RWPE1 (cell line): ENCODE measurements around the gene PRICKLE3.

ENCODE experiments used
- CTCF ChIA-PET: fragments of 350-600 bp; sonication (Branson Sonifier 250); formaldehyde crosslinking; extraction: SDS; loops from one replicate; lab custom pipeline; 2021; lab: Yijun Ruan, JAX
- POLR2A ChIA-PET: fragments of 400-600 bp; formaldehyde crosslinking; extraction: SDS; loops from one replicate; lab custom pipeline; 2020; ENCODE audit warnings: antibody characterized with exemption; ENCODE audit not compliant: low non-redundant PET; lab: Yijun Ruan, JAX
- DNase-seq: peaks from one replicate; pipeline ENCODE4 v3.0.0; 2012; ENCODE audit warnings: low spot score
- H3K27ac ChIP-seq: fragments of 450-650 bp; 2 replicates; pipeline ENCODE4 v1.5.1; 2017
- CTCF ChIP-seq: fragments of 450-650 bp; conservative IDR thresholded peaks from 2 replicates; pipeline ENCODE4 v1.5.1; 2017; ENCODE audit warnings: low read depth, mild to moderate bottlenecking

The PRICKLE3 gene

GRCh38 chrX:49199906-49200771, 14.0 kb upstream of the PRICKLE3 start, which contains the start of gene SYP:
SYP (minus strand) TSS chrX:49200193; CDS start chrX:49200186, 7 bp downstream.
- ChIA-PET CTCF (interaction anchor here (0.7 kb wide), 1 partner anchor 32 kb away, joined by 3 read pairs; no protein-coding TSS in a partner anchor), POLR2A (no interaction called here)
- H3K27ac ChIP-seq, result no peak within 1 kb of the TSS
- peak; percentile 89 for DNase-seq
- no peak for TF ChIP-seq CTCF

- ChIA-PET CTCF (interaction anchor here (0.7 kb wide), 1 partner anchor 33 kb away, joined by 3 read pairs; no protein-coding TSS in a partner anchor), POLR2A (no interaction called here)
- no peak for DNase-seq
- H3K27ac ChIP-seq, result no peak overlapping the region
- TF ChIP-seq CTCF, result no peak
Observed at GRCh38 chrX:49199315-49199595, 13.1 kb upstream of the PRICKLE3 start.

- TF ChIP-seq CTCF, result no peak
- H3K27ac ChIP-seq, result no peak overlapping the region
- no peak for DNase-seq
- ChIA-PET POLR2A (no interaction called here), CTCF (no interaction called here)
Observed at GRCh38 chrX:49198540-49199314, 12.6 kb upstream of the PRICKLE3 start.

GRCh38 chrX:49197543-49198087, 11.4 kb upstream of the PRICKLE3 start:
- ChIA-PET CTCF (interaction anchor here (0.6 kb wide), 1 partner anchor 78 kb away, joined by 3 read pairs; no protein-coding TSS in a partner anchor), POLR2A (no interaction called here)
- H3K27ac ChIP-seq, result no peak overlapping the region
- TF ChIP-seq CTCF, result no peak
- no peak for DNase-seq

- TF ChIP-seq CTCF, result no peak
- ChIA-PET POLR2A (no interaction called here), CTCF (interaction anchor here (0.7 to 1.2 kb wide), 2 partner anchors 19 to 649 kb away, joined by 4 to 5 read pairs; no protein-coding TSS in a partner anchor)
- no peak overlapping the region for H3K27ac ChIP-seq
- no peak for DNase-seq
Observed at GRCh38 chrX:49193542-49193964, 7.4 kb upstream of the PRICKLE3 start.
